Measurements from ENCODE around the gene ABCC11. TPM values are rescaled to one million over a fixed set of nuclear protein-coding genes. Genes with fewer than 3 reads are reported as not detected.
A peak's percentile ranks its signal among the peaks of the same experiment; 100 is the strongest.

Gene ABCC11
- total RNA-seq, 1 experiment from 2014 or later: 0.83 TPM

GRCh38 chr16:48292452-48292851 lies 45.1 kb upstream of the ABCC11 start:
- no peak for DNase-seq
- BruUV-seq (replicated peaks): no TSS peak
- Histone ChIP-seq H3K4me3 (no peak overlapping the region), H3K9me2 (ENCODE audit: insufficient read depth) (no peaks in the 10 kb centered on the region), H3K4me1 (replicated peaks; ENCODE audit: insufficient read depth) (peaks cover 39% of the 10 kb centered on the region), H3K79me2 (ENCODE audit: low read depth) (peaks cover 6% of the 10 kb centered on the region), H3K27ac (peak overlapping the region; percentile 35), H3K27me3 (ENCODE audit: insufficient read depth, low read depth) (no peaks in the 10 kb centered on the region), H3K4me2 (0 out of 2 replicates have a peak overlapping the region, but pooled peaks have one; percentile 14), H3F3A (ENCODE audit: insufficient read depth, low read depth) (peaks cover 19% of the 10 kb centered on the region), H4K20me1 (ENCODE audit: insufficient read depth) (no peaks in the 10 kb centered on the region), H3K36me3 (ENCODE audit: low read depth) (peaks cover 16% of the 10 kb centered on the region), H2AFZ (no peak overlapping the region), H3K9me3 (ENCODE audit: insufficient read depth, low read depth) (no peaks in the 10 kb centered on the region)
- ChIA-PET CTCF (no interaction called here), POLR2A (ENCODE audit: unreplicated experiment) (no interaction called here)
- TF ChIP-seq EZH2 (IDR thresholded peaks at IDR 0.05; ENCODE audit: low read depth) (no peak), CTCF (conservative IDR thresholded peaks at IDR 0.05) (no peak)
- intact Hi-C loops (cut with micrococcal nuclease; ENCODE audit: unreplicated experiment): no loop called here

DNA sequence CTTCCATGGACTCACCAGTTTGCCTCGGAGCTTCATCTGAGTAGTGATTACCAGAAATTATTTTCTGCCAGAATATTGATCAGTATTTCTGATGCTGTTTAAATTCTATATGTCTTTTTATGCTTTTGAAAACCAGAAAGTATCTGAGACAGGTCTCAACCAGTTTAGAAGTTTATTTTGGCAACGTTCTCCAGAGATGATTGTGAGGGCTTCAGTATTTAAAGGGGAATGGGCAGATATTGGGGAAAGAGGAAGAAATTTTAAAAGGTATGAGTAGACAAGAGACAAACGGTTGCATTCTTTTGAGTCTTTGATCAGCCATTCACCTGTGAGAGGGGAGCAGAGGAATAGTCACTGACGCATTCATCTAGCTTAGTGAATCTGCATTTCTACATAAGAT lies 44.4 kb upstream of the ABCC11 start:
- H3K9me3 ChIP-seq (ENCODE audit: insufficient read depth, low read depth): peaks cover 4% of the 10 kb centered on the region; the same call in 1 of the 2 replicates
- POLR2A ChIA-PET (ENCODE audit: unreplicated experiment): no interaction called here
- no peaks in the 10 kb centered on the region for H3K27me3 ChIP-seq (ENCODE audit: insufficient read depth, low read depth)
- H3K4me2 ChIP-seq: no peak overlapping the region
- no TSS peak for BruUV-seq (replicated peaks)
- intact Hi-C loops (cut with micrococcal nuclease; ENCODE audit: unreplicated experiment): no loop called here
- CTCF ChIA-PET: no interaction called here
- no peak overlapping the region for H3K4me3 ChIP-seq
- DNase-seq: no peak
- H3K27ac ChIP-seq: no peak overlapping the region
- H2AFZ ChIP-seq: no peak overlapping the region
- peaks cover 34% of the 10 kb centered on the region for H3K4me1 ChIP-seq (replicated peaks; ENCODE audit: insufficient read depth)
- H3K9me2 ChIP-seq (ENCODE audit: insufficient read depth): no peaks in the 10 kb centered on the region
- H3K79me2 ChIP-seq (ENCODE audit: low read depth): no peaks in the 10 kb centered on the region; the same call in 1 of the 2 replicates
- peaks cover 19% of the 10 kb centered on the region for H3F3A ChIP-seq (ENCODE audit: insufficient read depth, low read depth)
- no peaks in the 10 kb centered on the region for H4K20me1 ChIP-seq (ENCODE audit: insufficient read depth)
- TF ChIP-seq CTCF (conservative IDR thresholded peaks at IDR 0.05) (no peak), EZH2 (IDR thresholded peaks at IDR 0.05; ENCODE audit: low read depth) (no peak)
- H3K36me3 ChIP-seq (ENCODE audit: low read depth): peaks cover 17% of the 10 kb centered on the region; the same call in 1 of the 2 replicates

DNA sequence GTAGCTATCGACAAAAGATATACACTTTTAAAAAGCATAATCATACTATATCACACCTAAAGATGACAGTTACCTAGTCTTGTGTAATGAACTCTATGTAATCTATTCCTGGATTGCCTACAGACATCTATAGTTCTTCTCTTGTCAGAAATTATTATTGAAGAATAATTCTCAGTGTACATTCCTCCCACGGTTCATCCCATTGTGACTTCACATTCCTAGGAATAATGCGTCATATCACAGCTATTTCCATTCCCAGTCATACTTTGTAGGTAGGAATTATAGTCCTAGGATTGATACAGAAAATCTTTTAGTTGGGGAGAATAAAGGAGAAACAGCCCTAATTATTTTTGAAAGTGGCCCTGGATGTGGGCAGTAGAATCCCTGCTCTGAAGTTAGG lies 44.0 kb upstream of the ABCC11 start:
- H3K9me3 ChIP-seq (ENCODE audit: insufficient read depth, low read depth): peaks cover 4% of the 10 kb centered on the region; the same call in 1 of the 2 replicates
- no peaks in the 10 kb centered on the region for H3K9me2 ChIP-seq (ENCODE audit: insufficient read depth)
- intact Hi-C loops (cut with micrococcal nuclease; ENCODE audit: unreplicated experiment): no loop called here
- H3F3A ChIP-seq (ENCODE audit: insufficient read depth, low read depth): peaks cover 18% of the 10 kb centered on the region
- no peak overlapping the region for H2AFZ ChIP-seq
- BruUV-seq (replicated peaks): no TSS peak
- TF ChIP-seq CTCF (conservative IDR thresholded peaks at IDR 0.05) (no peak), EZH2 (IDR thresholded peaks at IDR 0.05; ENCODE audit: low read depth) (no peak)
- H3K79me2 ChIP-seq (ENCODE audit: low read depth): no peaks in the 10 kb centered on the region; the same call in 1 of the 2 replicates
- H3K36me3 ChIP-seq (ENCODE audit: low read depth): peaks cover 14% of the 10 kb centered on the region; the same call in 1 of the 2 replicates
- H4K20me1 ChIP-seq (ENCODE audit: insufficient read depth): no peaks in the 10 kb centered on the region
- H3K4me3 ChIP-seq: no peak overlapping the region
- H3K27me3 ChIP-seq (ENCODE audit: insufficient read depth, low read depth): no peaks in the 10 kb centered on the region
- CTCF ChIA-PET: no interaction called here
- peaks cover 30% of the 10 kb centered on the region for H3K4me1 ChIP-seq (replicated peaks; ENCODE audit: insufficient read depth)
- POLR2A ChIA-PET (ENCODE audit: unreplicated experiment): no interaction called here
- no peak overlapping the region for H3K27ac ChIP-seq
- DNase-seq: no peak
- no peak overlapping the region for H3K4me2 ChIP-seq
